ENCODE measurements around the gene PMAIP1. TPM values are rescaled to one million over a fixed set of nuclear protein-coding genes. Genes with fewer than 3 reads are reported as not detected.

The PMAIP1 gene
- total RNA-seq, 2 donors from 2014 or later: 52.6 to 105 TPM

Other genes with a start within 250 kb of the PMAIP1 start
- gene CCBE1, start 202.6 kb upstream of the PMAIP1 start, total RNA-seq: under 1 TPM; 0.08 to 0.27 TPM

Data from activated naive CD4-positive, alpha-beta T cell treated with anti-CD3 and anti-CD28 coated beads, Interleukin-2, amount 50 U/mL, for 72 hours (primary cell).